GM18870 (cell line): Measurements from ENCODE around the gene C10orf90.

Source experiments
- ATAC-seq: cut with Tn5 transposase; IDR thresholded peaks from one replicate; pipeline ENCODE4 v1.9.1; 2021; ENCODE audit warnings: moderate library complexity; ENCODE audit not compliant: unreplicated experiment

C10orf90 gene

DNA sequence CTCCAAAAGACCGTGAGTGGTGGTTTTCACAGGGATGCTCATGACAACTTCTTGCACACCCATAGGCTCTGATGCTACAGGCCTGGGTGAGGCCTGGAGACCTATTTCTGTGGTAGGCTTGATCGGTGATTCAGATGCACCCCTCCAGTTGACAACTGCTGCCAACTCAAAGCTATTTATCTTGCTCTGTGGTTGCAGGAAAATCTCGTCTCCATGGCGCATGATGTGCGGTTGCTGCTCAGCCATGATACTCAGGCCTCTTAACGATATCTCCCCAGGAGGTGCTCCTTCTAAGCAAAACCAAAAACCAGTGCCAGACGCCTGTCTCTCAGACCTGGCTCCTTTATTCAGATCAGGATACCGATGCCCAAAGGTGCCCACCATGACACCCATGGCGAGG is 31.4 kb downstream of the C10orf90 start:
- ATAC-seq = no peak

- ATAC-seq = no peak
Measured at GRCh38 chr10:126638542-126638941, 32.0 kb downstream of the C10orf90 start.

- ATAC-seq = no peak
Measured at GRCh38 chr10:126637501-126637900, 33.0 kb downstream of the C10orf90 start.

DNA sequence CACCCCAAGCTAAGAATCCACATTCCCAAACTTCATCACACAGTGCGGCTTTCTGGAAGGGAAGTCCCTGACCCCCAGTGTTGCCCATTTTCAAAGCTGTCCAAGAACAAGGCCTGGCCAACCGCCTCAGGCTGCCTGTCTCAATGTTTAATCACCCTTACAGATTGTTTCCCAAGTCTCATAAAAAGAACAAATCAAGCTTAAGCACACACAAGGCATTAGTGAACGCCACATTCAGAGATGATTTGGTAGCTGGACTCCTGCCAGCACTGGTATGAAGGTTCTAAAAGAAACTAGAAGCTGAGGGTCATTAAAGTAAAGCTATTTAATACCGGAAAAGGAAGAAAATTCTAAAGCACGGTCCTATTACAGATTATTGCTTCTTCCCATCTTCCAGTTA is 35.6 kb downstream of the C10orf90 start:
- ATAC-seq = no peak

- ATAC-seq = no peak
Measured at GRCh38 chr10:126634347-126634746, 36.1 kb downstream of the C10orf90 start.

- no peak for ATAC-seq
Measured at GRCh38 chr10:126632705-126633104, 37.8 kb downstream of the C10orf90 start.

- ATAC-seq = no peak
Measured at GRCh38 chr10:126629925-126630624, 40.4 kb downstream of the C10orf90 start.

DNA sequence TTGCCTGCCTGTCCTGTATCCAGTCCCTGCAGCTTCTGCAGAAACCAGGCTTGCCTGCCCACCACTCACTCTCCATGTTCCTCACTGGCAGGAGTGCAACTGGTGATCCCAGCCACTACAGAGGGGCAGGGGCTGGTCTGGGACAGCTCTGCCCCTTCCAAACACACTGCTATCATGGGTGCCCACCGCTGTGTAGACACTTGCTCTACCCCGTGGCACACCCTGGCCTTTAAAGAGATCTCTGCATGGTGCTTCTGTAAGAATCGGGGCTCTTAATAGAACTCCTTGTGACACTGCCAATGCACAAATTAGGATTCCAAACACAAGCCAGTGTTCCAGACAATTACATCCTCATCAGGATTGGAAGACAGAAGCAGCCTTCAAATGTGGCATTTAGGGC is 41.7 kb downstream of the C10orf90 start:
- no peak for ATAC-seq

- no peak for ATAC-seq
Measured at GRCh38 chr10:126621846-126622245, 48.6 kb downstream of the C10orf90 start.

DNA sequence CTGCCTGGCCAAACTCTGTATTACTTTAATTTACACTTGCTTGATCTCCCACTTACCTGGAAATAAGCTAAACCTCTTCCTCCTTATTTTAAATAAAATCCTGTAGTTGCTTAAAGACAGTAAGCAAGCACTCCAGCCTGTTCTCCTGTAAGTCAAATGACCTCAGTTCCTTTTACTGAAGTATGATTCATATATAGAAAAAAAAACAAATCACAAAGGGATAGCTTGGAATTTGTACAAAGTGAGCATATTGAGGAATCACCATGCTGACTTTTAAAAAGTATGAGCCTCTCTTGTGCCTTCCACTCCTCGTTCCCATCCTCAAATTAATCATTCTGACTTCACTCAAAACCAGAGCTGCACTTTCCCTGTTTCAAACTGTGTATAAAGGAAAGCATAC is 52.0 kb downstream of the C10orf90 start:
- no peak for ATAC-seq

- no peak for ATAC-seq
Measured at GRCh38 chr10:126617733-126618132, 52.8 kb downstream of the C10orf90 start.

GRCh38 chr10:126617208-126617607 is 53.3 kb downstream of the C10orf90 start:
- ATAC-seq = no peak

DNA sequence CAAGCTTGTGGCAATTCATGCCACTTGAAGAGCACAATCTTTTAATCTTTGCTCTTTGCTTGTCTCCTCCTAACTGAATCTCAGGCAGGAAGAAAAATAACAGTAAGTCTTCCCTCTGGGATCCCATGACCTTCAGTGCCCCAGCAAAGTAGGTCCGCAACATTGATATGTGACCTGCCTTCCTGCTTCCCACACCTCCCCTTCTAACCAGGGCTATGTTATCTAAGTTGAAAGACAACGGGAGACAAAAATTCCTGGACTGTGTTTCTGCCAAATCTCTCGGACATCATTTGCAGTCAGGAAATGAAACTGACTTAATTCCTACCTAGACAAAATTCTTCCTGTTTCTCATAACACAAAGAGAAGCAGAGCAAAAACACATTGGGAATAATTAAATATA is 53.8 kb downstream of the C10orf90 start:
- no peak for ATAC-seq

- ATAC-seq = no peak
Measured at GRCh38 chr10:126611303-126611702, 59.2 kb downstream of the C10orf90 start.

- no peak for ATAC-seq
Measured at GRCh38 chr10:126609566-126609965, 60.9 kb downstream of the C10orf90 start.

DNA sequence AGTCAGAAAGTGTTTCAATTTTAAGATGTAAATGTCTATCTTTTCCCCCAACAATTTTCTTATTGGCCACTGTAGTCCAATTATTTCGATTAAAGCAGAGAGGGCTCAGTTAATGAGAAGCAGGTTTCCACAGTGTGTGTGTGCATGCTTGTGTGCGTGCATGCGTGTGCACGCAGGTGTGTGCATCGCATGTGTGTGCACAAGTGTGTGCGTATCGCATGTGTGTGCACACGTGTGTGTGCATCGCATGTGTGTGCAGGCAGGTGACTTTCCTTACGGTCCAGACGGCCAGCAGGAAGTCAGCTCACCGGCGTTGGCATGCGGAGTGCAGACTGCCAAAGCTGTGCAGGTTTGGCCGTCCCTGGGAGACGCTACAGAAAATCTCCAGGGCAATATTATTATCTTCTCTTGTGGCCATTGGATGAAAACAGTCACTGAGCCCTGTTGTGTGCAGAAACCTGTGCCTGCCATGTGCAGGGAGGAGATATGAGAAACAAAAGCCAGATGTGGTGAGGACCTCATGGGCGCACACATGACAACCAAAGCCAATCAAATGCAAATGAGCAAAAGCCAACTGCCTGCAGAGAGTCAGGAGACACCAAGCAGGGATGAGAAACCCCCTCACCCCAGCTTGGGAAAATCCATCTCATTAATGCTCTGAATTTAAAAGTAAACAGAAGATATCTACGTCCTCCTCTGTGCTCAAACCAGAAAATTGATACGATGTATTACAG is 70.4 kb downstream of the C10orf90 start:
- no peak for ATAC-seq

- ATAC-seq = peak; percentile 55
Measured at GRCh38 chr10:126598009-126598408, 72.5 kb downstream of the C10orf90 start.

DNA sequence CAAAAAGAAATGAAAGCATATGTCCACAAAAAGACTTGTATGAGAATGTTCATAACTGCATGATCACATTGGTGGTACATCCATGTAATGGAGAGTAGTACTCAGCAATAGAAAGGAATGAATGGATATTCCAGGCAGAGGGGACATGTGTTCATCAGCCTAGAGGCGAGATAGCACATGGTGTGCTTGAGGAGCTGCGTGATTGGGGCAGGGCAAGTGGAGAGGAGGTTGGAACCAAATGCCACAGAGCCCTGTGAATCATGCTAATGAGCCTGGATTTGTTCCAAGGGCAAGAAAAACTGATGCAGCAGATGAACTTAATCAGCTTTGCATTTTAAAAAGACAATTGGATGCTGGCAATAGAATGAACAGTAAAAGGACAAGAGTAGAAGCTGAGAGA is 73.3 kb downstream of the C10orf90 start:
- ATAC-seq = no peak

GRCh38 chr10:126596472-126597016 is 73.9 kb downstream of the C10orf90 start:
- ATAC-seq = no peak

DNA sequence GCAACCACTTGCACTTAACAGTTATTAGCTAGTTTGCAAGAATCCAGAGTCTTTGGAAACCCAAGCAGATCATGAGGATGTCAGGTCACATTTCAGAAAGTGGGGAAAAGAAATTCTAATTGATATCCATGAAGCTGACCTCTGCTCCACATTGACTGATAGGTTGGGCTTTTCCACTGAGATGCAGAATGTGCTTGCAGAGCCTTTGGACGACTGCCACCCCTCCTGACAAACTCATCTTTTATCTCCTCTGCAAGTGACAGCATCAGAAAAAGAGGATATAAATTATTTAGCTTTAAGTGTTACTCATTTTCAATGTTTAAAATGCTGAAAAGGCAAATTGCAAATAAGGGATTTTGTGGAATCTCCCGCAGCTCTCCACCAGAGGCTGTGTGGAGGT is 75.3 kb downstream of the C10orf90 start:
- ATAC-seq = no peak

- ATAC-seq = no peak
Measured at GRCh38 chr10:126593968-126594701, 76.4 kb downstream of the C10orf90 start.

GRCh38 chr10:126592901-126593300 is 77.6 kb downstream of the C10orf90 start:
- no peak for ATAC-seq
